H1 (cell line): ENCODE data around the gene TBC1D16. TPM values are rescaled to one million over a fixed set of nuclear protein-coding genes. Genes with fewer than 3 reads are reported as not detected.

ENCODE experiments used
- ATF2 ChIP-seq: IDR thresholded peaks from 2 replicates; pipeline ENCODE4 v1.6.1; 2012; ENCODE audit warnings: low read length, inconsistent platforms
- CHD2 ChIP-seq: IDR thresholded peaks from 2 replicates; pipeline ENCODE4 v1.6.1; 2012; ENCODE audit warnings: low read length, improper control_type of control experiment
- CHD7 ChIP-seq: fragments of 300-600 bp; sonication (generic); IDR thresholded peaks from 2 replicates; pipeline ENCODE4 v1.7.1; 2012; ENCODE audit warnings: low read length, moderate library complexity, mild to moderate bottlenecking, inconsistent platforms; ENCODE audit not compliant: insufficient replicate concordance
- NRF1 ChIP-seq: IDR thresholded peaks from 2 replicates; pipeline ENCODE4 v1.6.1; 2011; ENCODE audit warnings: mild to moderate bottlenecking, low read depth, low read length, improper control_type of control experiment
- SIN3A ChIP-seq, 2 experiments: IDR thresholded peaks in 1 of 2; conservative IDR thresholded peaks in 1 of 2; 2 replicates each; pipeline ENCODE4 v1.6.1; 2011 to 2012; ENCODE audit warnings: low read length in 2 of 2, improper control_type of control experiment in 1 of 2, low read depth in 1 of 2, mild to moderate bottlenecking in 1 of 2
- TAF1 ChIP-seq: IDR thresholded peaks from 2 replicates; pipeline ENCODE4 v1.6.1; 2011; ENCODE audit warnings: mild to moderate bottlenecking, low read depth, low read length
- TAF7 ChIP-seq: optimal IDR thresholded peaks from 2 replicates; pipeline ENCODE3; 2011; ENCODE audit warnings: low read depth, mild to moderate bottlenecking, inconsistent platforms, low read length, moderate library complexity, borderline replicate concordance
- TCF12 ChIP-seq: IDR thresholded peaks from 2 replicates; pipeline ENCODE4 v1.6.1; 2011; ENCODE audit warnings: low read depth, mild to moderate bottlenecking, low read length
- polyA plus RNA-seq, 7 experiments: library from polyadenylated mRNA; depleted of rRNA in 3 of 7; stranded (reverse) in 5 of 7; unstranded in 2 of 7; fragments of >200 nt in 5 of 7; fragments of 200-250 nt in 2 of 7; gene quantifications; 1 replicate in 5 of 7; 2 replicates in 1 of 7; 4 replicates in 1 of 7; pipeline versions ENCODE4 v1.2.1 to v1.2.3, GENCODE V29; 2011 to 2013; ENCODE audit warnings: missing spikeins in 2 of 7, mixed read lengths in 2 of 7
- total RNA-seq: library from RNA; stranded (reverse); fragmentation: NEBNext Ultra II Directional; extraction: Animal tissue kit (Norgen Biotek cat#: 25700); gene quantifications from 2 replicates; pipeline ENCODE4 v1.2.1, GENCODE V29; 2021

TBC1D16 gene
- total and polyA plus RNA-seq, 2 of the 8 experiments (the other 6 are each of a cell fraction or from before 2014, with no cell fraction given) = 21.1 to 109 TPM

GRCh38 chr17:80036715-80037477, 1.2 kb upstream of the TBC1D16 start (continued):
- TF ChIP-seq CHD7 = no peak
- no peak for TF ChIP-seq TCF12
- TF ChIP-seq TAF7 = no peak
- TF ChIP-seq CHD2 = no peak
- TF ChIP-seq SIN3A (conservative IDR thresholded peaks at IDR 0.05 in 1 of 2, IDR thresholded peaks at IDR 0.05 in 1 of 2; ENCODE audit: low read depth in 1 of 2, low read length in 2 of 2) = peak in 1 of 2 experiments; percentile 40; a peak in 2 of 4 replicates
- TF ChIP-seq TAF1 = no peak; the same call in 1 of the 2 replicates
- TF ChIP-seq NRF1 = no peak
- TF ChIP-seq ATF2 = no peak
